ENCODE data around the gene CLK1.
A peak's percentile ranks its signal among the peaks of the same experiment; 100 is the strongest.

CLK1 gene

DNA sequence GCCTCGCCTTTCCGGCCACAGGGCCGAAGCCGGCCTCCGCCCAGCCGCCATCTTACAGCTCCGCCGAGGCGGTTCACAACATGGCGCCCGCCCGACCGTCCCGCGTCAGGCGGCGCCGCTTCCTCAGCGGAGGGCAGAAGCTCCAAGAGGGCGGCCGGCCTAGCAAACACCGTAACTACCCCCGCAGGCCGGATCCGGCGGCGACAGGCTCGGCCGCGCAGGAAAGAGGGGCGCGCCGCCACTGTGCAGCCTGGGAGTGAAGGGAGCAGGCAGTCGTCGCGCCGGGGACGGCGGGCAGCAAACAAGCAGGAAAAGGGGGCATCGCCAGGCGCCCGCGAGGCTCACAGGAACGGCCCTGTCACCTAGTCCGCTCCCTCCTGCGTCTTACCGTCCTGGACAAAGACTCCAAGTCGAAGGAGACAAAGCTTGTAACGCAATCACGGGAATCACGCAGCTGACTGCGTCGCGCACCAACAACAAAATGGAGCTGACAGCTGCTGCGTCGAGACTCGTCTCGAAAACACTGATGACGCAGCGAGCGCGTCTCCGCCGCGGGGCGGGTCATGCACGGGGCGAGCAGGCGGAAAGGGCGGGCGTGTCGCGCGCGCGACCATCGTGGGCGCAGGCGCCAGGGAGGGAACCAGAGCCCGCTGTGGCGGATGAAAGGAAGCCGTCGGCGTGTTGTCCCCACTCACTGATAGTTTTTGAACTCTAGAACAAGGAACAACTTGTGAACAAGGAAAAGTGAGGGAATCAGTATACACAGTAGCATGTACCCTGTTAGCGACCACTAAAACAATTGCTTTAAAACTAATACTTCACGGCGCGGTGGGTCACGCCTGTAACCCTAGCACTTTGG lies at the start of gene CLK1:
Gene CLK1 (minus strand): TSS at position 483 of the 859 bp plus-strand sequence. CDS start 2,796 bp downstream, outside the sequence.
- peak within 1 kb of the TSS; percentile 72 for H3K4me3 ChIP-seq (ENCODE audit: control insufficient read depth, low read depth, low read length)
- TF ChIP-seq, protein P1, sequence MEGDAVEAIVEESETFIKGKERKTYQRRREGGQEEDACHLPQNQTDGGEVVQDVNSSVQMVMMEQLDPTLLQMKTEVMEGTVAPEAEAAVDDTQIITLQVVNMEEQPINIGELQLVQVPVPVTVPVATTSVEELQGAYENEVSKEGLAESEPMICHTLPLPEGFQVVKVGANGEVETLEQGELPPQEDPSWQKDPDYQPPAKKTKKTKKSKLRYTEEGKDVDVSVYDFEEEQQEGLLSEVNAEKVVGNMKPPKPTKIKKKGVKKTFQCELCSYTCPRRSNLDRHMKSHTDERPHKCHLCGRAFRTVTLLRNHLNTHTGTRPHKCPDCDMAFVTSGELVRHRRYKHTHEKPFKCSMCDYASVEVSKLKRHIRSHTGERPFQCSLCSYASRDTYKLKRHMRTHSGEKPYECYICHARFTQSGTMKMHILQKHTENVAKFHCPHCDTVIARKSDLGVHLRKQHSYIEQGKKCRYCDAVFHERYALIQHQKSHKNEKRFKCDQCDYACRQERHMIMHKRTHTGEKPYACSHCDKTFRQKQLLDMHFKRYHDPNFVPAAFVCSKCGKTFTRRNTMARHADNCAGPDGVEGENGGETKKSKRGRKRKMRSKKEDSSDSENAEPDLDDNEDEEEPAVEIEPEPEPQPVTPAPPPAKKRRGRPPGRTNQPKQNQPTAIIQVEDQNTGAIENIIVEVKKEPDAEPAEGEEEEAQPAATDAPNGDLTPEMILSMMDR (IDR thresholded peaks at IDR 0.05; ENCODE audit: control insufficient read depth, insufficient read depth, low read depth, low read length, missing control alignments), result no peak
- DNase-seq (ENCODE audit: low read depth), result peak; percentile 70

DNA sequence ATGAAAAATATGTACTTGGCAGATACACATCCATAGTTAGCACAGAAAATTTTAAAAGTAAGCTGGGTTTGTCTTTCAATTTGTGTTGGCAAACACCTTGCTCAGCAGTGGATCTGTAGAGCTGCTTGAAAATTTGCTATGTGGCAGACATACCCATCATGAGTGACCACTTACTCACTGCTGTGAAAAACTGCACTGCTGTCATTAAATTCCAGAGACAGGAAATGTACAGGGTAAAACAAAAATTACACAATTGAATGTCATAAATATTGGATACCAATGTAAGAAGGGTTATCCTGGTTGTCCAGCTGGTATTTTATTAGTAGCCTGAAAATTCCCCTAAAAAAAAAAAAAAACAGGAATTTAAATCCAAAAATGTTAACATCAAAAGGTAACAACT lies 49.2 kb upstream of the CLK1 start:
- DNase-seq (ENCODE audit: low read depth), result peak; percentile 29
- TF ChIP-seq, protein P1 (IDR thresholded peaks at IDR 0.05; ENCODE audit: control insufficient read depth, insufficient read depth, low read depth, low read length, missing control alignments), result no peak
- no peak overlapping the region for H3K4me3 ChIP-seq (ENCODE audit: control insufficient read depth, low read depth, low read length)

DNA sequence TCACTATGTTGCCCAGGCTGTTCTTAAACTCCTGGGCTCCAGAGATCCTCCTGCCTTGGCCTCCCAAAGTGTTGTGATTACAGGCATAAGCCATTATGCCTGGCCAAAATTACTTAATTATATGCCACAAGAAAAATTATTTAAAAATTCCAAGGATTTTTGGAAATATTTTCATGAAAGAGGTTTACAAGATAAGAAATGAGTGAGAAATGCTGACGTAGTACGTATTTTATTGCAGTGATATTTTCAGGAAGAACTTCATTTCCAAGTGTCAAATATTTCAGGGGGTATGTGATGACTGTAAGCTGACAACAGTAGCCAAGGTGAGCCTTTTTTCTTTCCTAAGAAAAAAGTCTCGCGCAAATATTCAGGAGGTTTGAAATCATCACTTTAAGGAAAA lies 45.5 kb upstream of the CLK1 start:
- no peak overlapping the region for H3K4me3 ChIP-seq (ENCODE audit: control insufficient read depth, low read depth, low read length)
- DNase-seq (ENCODE audit: low read depth), result no peak
- TF ChIP-seq, protein P1 (IDR thresholded peaks at IDR 0.05; ENCODE audit: control insufficient read depth, insufficient read depth, low read depth, low read length, missing control alignments), result no peak

DNA sequence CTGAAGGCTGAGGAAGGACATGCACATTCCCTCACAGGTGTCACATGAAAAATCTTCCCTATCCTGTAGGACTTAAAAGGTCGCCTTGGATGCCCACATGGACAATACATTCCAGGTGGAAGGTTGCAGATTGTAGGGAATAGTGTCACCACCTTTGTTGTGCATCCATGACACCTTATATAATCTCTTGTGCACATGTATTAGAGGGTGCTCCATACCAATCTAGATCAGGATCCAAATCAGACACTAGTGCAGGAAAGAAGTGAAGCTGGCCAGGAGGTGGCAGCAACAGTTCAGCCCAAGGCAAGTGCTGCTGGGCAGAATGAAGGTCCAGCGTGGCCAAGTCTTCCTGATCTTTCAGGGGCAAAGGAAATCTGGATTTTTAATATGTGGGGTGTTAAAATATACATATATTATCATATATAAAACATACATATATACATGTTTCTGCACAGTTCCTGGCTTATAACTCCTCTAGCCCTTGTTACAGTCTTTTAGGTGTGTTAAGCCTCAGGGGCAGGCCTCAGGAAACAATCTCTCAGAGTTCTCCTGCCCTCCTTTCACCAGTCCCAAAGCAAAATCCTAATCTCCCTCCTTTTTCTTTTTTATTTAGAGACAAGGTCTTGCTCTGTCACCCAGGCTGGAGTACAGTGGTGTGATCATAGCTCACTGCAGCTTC lies 41.3 kb upstream of the CLK1 start:
- H3K4me3 ChIP-seq (ENCODE audit: control insufficient read depth, low read depth, low read length), result no peak overlapping the region
- no peak for DNase-seq (ENCODE audit: low read depth)
- TF ChIP-seq, protein P1 (IDR thresholded peaks at IDR 0.05; ENCODE audit: control insufficient read depth, insufficient read depth, low read depth, low read length, missing control alignments), result peak; percentile 83

DNA sequence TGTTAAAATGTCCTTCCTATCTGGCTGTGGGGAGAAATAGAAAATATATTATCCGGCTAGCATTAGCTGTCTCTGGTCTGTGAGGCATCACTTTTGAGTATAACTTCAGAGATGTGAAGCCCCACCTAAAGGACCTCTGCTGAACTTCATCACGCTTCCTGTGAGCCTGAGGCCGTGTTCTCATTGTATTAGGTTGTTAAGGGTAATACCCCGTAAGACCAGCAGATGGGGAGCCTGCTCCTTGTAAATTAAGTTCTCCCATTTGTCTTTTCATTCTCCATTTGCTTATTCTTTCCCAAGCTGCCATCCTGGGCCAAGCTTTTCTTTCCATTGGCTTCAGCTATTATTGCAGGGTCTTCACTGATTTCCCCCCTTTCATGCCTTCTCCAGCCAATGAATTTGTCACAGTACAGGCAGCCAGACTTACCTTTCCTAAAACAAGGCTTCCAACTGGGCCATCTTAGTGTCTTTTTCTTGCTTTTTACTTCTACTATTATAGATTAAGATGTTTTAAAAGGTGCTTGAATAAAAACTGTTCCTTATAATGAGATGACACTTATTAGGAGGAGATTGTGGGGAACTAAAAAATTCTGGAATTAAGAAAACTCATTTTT lies 37.1 kb upstream of the CLK1 start:
- no peak overlapping the region for H3K4me3 ChIP-seq (ENCODE audit: control insufficient read depth, low read depth, low read length)
- TF ChIP-seq, protein P1 (IDR thresholded peaks at IDR 0.05; ENCODE audit: control insufficient read depth, insufficient read depth, low read depth, low read length, missing control alignments), result peak; percentile 77
- peak; percentile 76 for DNase-seq (ENCODE audit: low read depth)

DNA sequence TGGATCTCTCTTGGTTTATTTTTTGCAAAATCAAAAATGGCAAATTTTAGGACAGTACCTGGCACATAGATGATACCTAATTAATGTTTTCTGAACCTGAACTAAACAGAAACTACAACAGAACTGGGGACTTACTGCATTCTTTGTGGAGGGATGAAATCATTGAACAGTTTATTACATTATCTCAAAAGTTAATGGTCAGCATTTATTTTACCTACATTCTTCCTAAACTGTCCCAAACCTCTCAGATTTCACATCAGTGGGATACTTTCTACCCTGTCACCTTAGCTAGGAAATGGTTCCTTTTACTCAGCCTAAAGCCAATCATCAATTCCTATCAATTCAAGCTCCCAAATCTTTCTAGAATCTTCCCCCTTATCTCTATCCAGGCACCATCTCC lies 35.0 kb upstream of the CLK1 start:
- no peak overlapping the region for H3K4me3 ChIP-seq (ENCODE audit: control insufficient read depth, low read depth, low read length)
- no peak for DNase-seq (ENCODE audit: low read depth)
- TF ChIP-seq, protein P1 (IDR thresholded peaks at IDR 0.05; ENCODE audit: control insufficient read depth, insufficient read depth, low read depth, low read length, missing control alignments), result no peak

Measured in AG09309 (cell line).